H1 (cell line): ENCODE results near the gene PA2G4. TPM values are rescaled to one million over a fixed set of nuclear protein-coding genes. Genes with fewer than 3 reads are reported as not detected.

Experiments used
- CTCF ChIA-PET: fragments of 300-600 bp; sonication (Branson Sonifier 250); formaldehyde crosslinking; loops from one replicate; lab custom pipeline; 2021; ENCODE audit not compliant: partially characterized antibody; lab: Charles Lee
- POLR2A ChIA-PET: fragments of 300-600 bp; sonication (Branson Sonifier 250); formaldehyde crosslinking; loops from one replicate; lab custom pipeline; 2021; ENCODE audit warnings: inconsistent platforms; ENCODE audit not compliant: partially characterized antibody; lab: Charles Lee
- DNase-seq, 2 experiments: peaks; one replicate each; pipeline versions ENCODE4 v3.0.0 to v3.0.0-alpha.2; 2010 to 2022; ENCODE audit warnings: low spot score in 2 of 2, low read depth in 1 of 2, mixed read lengths in 1 of 2
- FAIRE-seq: peaks from 2 replicates; lab custom pipeline; 2011; peaks lifted over from hg19 to GRCh38; lab: Jason Lieb, UNC
- H2AFZ ChIP-seq: 2 replicates; pipeline ENCODE4 v1.8.1; 2012; ENCODE audit warnings: low read length, inconsistent platforms
- H2AK5ac ChIP-seq: 2 replicates; pipeline ENCODE4 v1.6.1; 2013; ENCODE audit warnings: low read depth, low read length
- H2BK120ac ChIP-seq: replicated peaks from 2 replicates; pipeline ENCODE3; 2013; ENCODE audit warnings: low read depth, low read length, inconsistent platforms
- H2BK12ac ChIP-seq: 2 replicates; pipeline ENCODE4 v1.6.1; 2013; ENCODE audit warnings: low read depth, low read length
- H2BK15ac ChIP-seq: 2 replicates; pipeline ENCODE4 v1.6.1; 2013; ENCODE audit warnings: low read length
- H2BK20ac ChIP-seq: 2 replicates; pipeline ENCODE4 v1.6.1; 2013; ENCODE audit warnings: low read length
- H2BK5ac ChIP-seq: 2 replicates; pipeline ENCODE4 v1.6.1; 2013; ENCODE audit warnings: low read depth, low read length
- H3K14ac ChIP-seq: 2 replicates; pipeline ENCODE4 v1.6.1; 2013; ENCODE audit warnings: inconsistent platforms; ENCODE audit not compliant: insufficient read length
- H3K18ac ChIP-seq: 2 replicates; pipeline ENCODE4 v1.6.1; 2013; ENCODE audit warnings: low read length; ENCODE audit errors: extremely low read depth
- H3K23ac ChIP-seq: 2 replicates; pipeline ENCODE4 v1.6.1; 2013; ENCODE audit warnings: inconsistent platforms; ENCODE audit not compliant: insufficient read length
- H3K23me2 ChIP-seq: 2 replicates; pipeline ENCODE4 v1.6.1; 2013; ENCODE audit warnings: low read depth, low read length
- H3K27ac ChIP-seq: 2 replicates; pipeline ENCODE4 v1.6.1; 2011; ENCODE audit warnings: low read depth, low read length, inconsistent platforms
- H3K27me3 ChIP-seq, 4 experiments: replicated peaks in 1 of 4; 1 replicate in 1 of 4; 2 replicates in 3 of 4; pipeline versions ENCODE4 v1.6.1 to v1.8.1; 2011 to 2013; ENCODE audit warnings: low read length in 3 of 4, mild to moderate bottlenecking in 3 of 4, inconsistent platforms in 2 of 4, mixed read lengths in 2 of 4, moderate library complexity in 1 of 4; ENCODE audit not compliant: control insufficient read depth in 3 of 4, insufficient read depth in 3 of 4; ENCODE audit errors: extremely low read depth in 1 of 4
- H3K36me3 ChIP-seq, 4 experiments: 2 replicates each; pipeline versions ENCODE4 v1.6.1 to v1.8.1; 2011 to 2013; ENCODE audit warnings: mild to moderate bottlenecking in 4 of 4, low read length in 3 of 4, moderate library complexity in 2 of 4, control low read depth in 1 of 4, inconsistent platforms in 1 of 4; ENCODE audit not compliant: insufficient read depth in 4 of 4, control insufficient read depth in 2 of 4
- H3K4ac ChIP-seq: replicated peaks from 2 replicates; pipeline ENCODE3; 2013; ENCODE audit warnings: low read length, low read depth, mixed read lengths, inconsistent platforms; ENCODE audit not compliant: insufficient read length
- H3K4me1 ChIP-seq, 4 experiments: replicated peaks in 1 of 4; 1 replicate in 1 of 4; 2 replicates in 3 of 4; pipeline versions ENCODE4 v1.6.1 to v1.8.1; 2011 to 2013; ENCODE audit warnings: low read length in 3 of 4, inconsistent platforms in 2 of 4, mixed read lengths in 1 of 4; ENCODE audit not compliant: insufficient read depth in 4 of 4, control insufficient read depth in 3 of 4
- H3K4me2 ChIP-seq, 2 experiments: 2 replicates each; pipeline versions ENCODE4 v1.6.1 to v1.8.1; 2011 to 2013; ENCODE audit warnings: low read depth in 2 of 2, low read length in 2 of 2, control low read depth in 1 of 2, inconsistent platforms in 1 of 2, mild to moderate bottlenecking in 1 of 2; ENCODE audit not compliant: insufficient read depth in 1 of 2
- H3K4me3 ChIP-seq, 4 experiments: fragments of 200-600, 300-600 bp in 1 of 4; sonication (generic), shearing (Covaris generic), sonication (Bioruptor Twin) in 1 of 4; 2 replicates each; pipeline versions ENCODE4 v1.5.1 to v1.8.1; 2011 to 2016; ENCODE audit warnings: low read length in 4 of 4, low read depth in 3 of 4, control low read depth in 2 of 4, inconsistent platforms in 2 of 4, mild to moderate bottlenecking in 2 of 4, mixed read lengths in 1 of 4, moderate library complexity in 1 of 4; ENCODE audit not compliant: insufficient read depth in 2 of 4; ENCODE audit errors: extremely low read depth in 1 of 4
- H3K56ac ChIP-seq: replicated peaks from 2 replicates; pipeline ENCODE3; 2013; ENCODE audit warnings: low read depth, mild to moderate bottlenecking, mixed read lengths, low read length, inconsistent platforms; ENCODE audit not compliant: insufficient read length
- H3K79me1 ChIP-seq: 2 replicates; pipeline ENCODE4 v1.6.1; 2013; ENCODE audit warnings: low read depth, low read length, control low read depth
- H3K79me2 ChIP-seq, 2 experiments: 2 replicates each; pipeline versions ENCODE4 v1.6.1 to v1.8.1; 2012 to 2013; ENCODE audit warnings: low read length in 2 of 2, mild to moderate bottlenecking in 2 of 2, inconsistent platforms in 1 of 2; ENCODE audit not compliant: insufficient read depth in 2 of 2, control insufficient read depth in 1 of 2
- H3K9ac ChIP-seq, 4 experiments: replicated peaks in 1 of 4; 1 replicate in 1 of 4; 2 replicates in 3 of 4; pipeline versions ENCODE4 v1.6.1 to v1.8.1; 2011 to 2013; ENCODE audit warnings: low read depth in 3 of 4, low read length in 3 of 4, control low read depth in 2 of 4, mild to moderate bottlenecking in 2 of 4, moderate library complexity in 2 of 4, inconsistent platforms in 1 of 4; ENCODE audit errors: extremely low read depth in 1 of 4
- H3K9me3 ChIP-seq, 2 experiments: 2 replicates each; pipeline versions ENCODE4 v1.6.1 to v1.8.1; 2012 to 2013; ENCODE audit warnings: mild to moderate bottlenecking in 2 of 2, moderate library complexity in 2 of 2, control low read depth in 1 of 2, inconsistent platforms in 1 of 2, low read depth in 1 of 2, low read length in 1 of 2, mixed read lengths in 1 of 2; ENCODE audit not compliant: insufficient read depth in 2 of 2
- H4K20me1 ChIP-seq, 2 experiments: replicated peaks in 1 of 2; 2 replicates each; pipeline versions ENCODE3 to v1.8.1; 2011 to 2013; ENCODE audit warnings: inconsistent platforms in 2 of 2, low read length in 2 of 2, mild to moderate bottlenecking in 1 of 2; ENCODE audit not compliant: insufficient read depth in 2 of 2, control insufficient read depth in 1 of 2
- H4K5ac ChIP-seq: 2 replicates; pipeline ENCODE4 v1.6.1; 2013; ENCODE audit warnings: low read length, low read depth, mixed read lengths, inconsistent platforms; ENCODE audit not compliant: insufficient read length
- H4K8ac ChIP-seq: 2 replicates; pipeline ENCODE4 v1.8.0; 2013; ENCODE audit warnings: mild to moderate bottlenecking, moderate library complexity, low read length, inconsistent platforms; ENCODE audit not compliant: insufficient read depth; ENCODE audit errors: extremely low read depth
- H4K91ac ChIP-seq: replicated peaks from 2 replicates; pipeline ENCODE3; 2013; ENCODE audit warnings: low read length, mixed read lengths, inconsistent platforms; ENCODE audit not compliant: insufficient read length
- ATF2 ChIP-seq: IDR thresholded peaks from 2 replicates; pipeline ENCODE4 v1.6.1; 2012; ENCODE audit warnings: low read length, inconsistent platforms
- GABPA ChIP-seq: IDR thresholded peaks from 2 replicates; pipeline ENCODE4 v1.6.1; 2011; ENCODE audit warnings: mild to moderate bottlenecking, low read length, moderate library complexity, borderline replicate concordance; ENCODE audit not compliant: insufficient read depth
- JUND ChIP-seq: IDR thresholded peaks from 2 replicates; pipeline ENCODE4 v1.6.1; 2011; ENCODE audit warnings: mild to moderate bottlenecking, improper control_type of control experiment, low read length
- KDM4A ChIP-seq: IDR thresholded peaks from one replicate; pipeline ENCODE4 v1.7.1; 2012; ENCODE audit warnings: low read depth, mild to moderate bottlenecking, moderate library complexity, low read length, inconsistent platforms; ENCODE audit not compliant: severe bottlenecking
- NANOG ChIP-seq: IDR thresholded peaks from 2 replicates; pipeline ENCODE4 v1.6.1; 2011; ENCODE audit warnings: low read length, low read depth, mild to moderate bottlenecking, inconsistent platforms; ENCODE audit not compliant: insufficient read depth, poor library complexity, severe bottlenecking
- POU5F1 ChIP-seq: IDR thresholded peaks from 2 replicates; pipeline ENCODE4 v1.6.1; 2011; ENCODE audit warnings: low read depth, mild to moderate bottlenecking, low read length, moderate library complexity
- RBBP5 ChIP-seq: IDR thresholded peaks from 2 replicates; pipeline ENCODE4 v1.7.1; 2012; ENCODE audit warnings: low read depth, mild to moderate bottlenecking, inconsistent platforms, low read length, moderate library complexity, borderline replicate concordance
- SAP30 ChIP-seq: fragments of 300-600 bp; sonication (generic); IDR thresholded peaks from 2 replicates; pipeline ENCODE4 v1.7.1; 2012; ENCODE audit warnings: low read length, moderate library complexity, mild to moderate bottlenecking, inconsistent platforms; ENCODE audit not compliant: insufficient read depth, insufficient replicate concordance
- WGBS, 2 experiments: shearing (Covaris generic) in 1 of 2; methylation state at CpG; one replicate each; pipeline versions ENCODE4 v1.1.6 to v1.1.7; 2013 to 2015; ENCODE audit warnings: low lambda C conversion rate in 2 of 2, mixed read lengths in 2 of 2, inconsistent platforms in 1 of 2, low coverage in 1 of 2, missing lambda C conversion rate in 1 of 2; ENCODE audit not compliant: insufficient replicate concordance in 2 of 2, insufficient coverage in 1 of 2, insufficient read length in 1 of 2; ENCODE audit errors: extremely low coverage in 1 of 2, missing lambda C conversion rate in 1 of 2; 5-methylcytosine and 5-hydroxymethylcytosine counted together
- polyA plus RNA-seq, 7 experiments: library from polyadenylated mRNA; depleted of rRNA in 3 of 7; stranded (reverse) in 5 of 7; unstranded in 2 of 7; fragments of >200 nt in 5 of 7; fragments of 200-250 nt in 2 of 7; gene quantifications; 1 replicate in 5 of 7; 2 replicates in 1 of 7; 4 replicates in 1 of 7; pipeline versions ENCODE4 v1.2.1 to v1.2.3, GENCODE V29; 2011 to 2013; ENCODE audit warnings: missing spikeins in 2 of 7, mixed read lengths in 2 of 7
- total RNA-seq: library from RNA; stranded (reverse); fragmentation: NEBNext Ultra II Directional; extraction: Animal tissue kit (Norgen Biotek cat#: 25700); gene quantifications from 2 replicates; pipeline ENCODE4 v1.2.1, GENCODE V29; 2021

Gene PA2G4
- total and polyA plus RNA-seq, 2 of the 8 experiments (the other 6 are each of a cell fraction or from before 2014, with no cell fraction given) = 159 to 242 TPM

GRCh38 chr12:56152756-56153677 is 48.7 kb downstream of the PA2G4 start:
- H2AFZ ChIP-seq = no peak overlapping the region
- TF ChIP-seq SAP30 (no peak), POU5F1 (no peak), NANOG (no peak), JUND (no peak), RBBP5 (no peak), ATF2 (no peak), KDM4A (no peak), GABPA (no peak)

More at GRCh38 chr12:56152756-56153677, 48.7 kb downstream of the PA2G4 start:
- no peak for FAIRE-seq
- peaks cover 6 to 14% (median 9%) of the 10 kb centered on the region in 4 experiments; a peak in 6 of 7 replicates for H3K4me1 ChIP-seq
- H3K4me2 ChIP-seq = peak overlapping the region; percentile 67 to 70
- peak overlapping the region; percentile 46; the same call in 1 of the 2 replicates for H4K8ac ChIP-seq
- H2BK15ac ChIP-seq = no peak overlapping the region
- 23% methylated on average over 8 of the region's 8 CpGs; no CpG with 5 or more reads in 1 of the 2 experiments for WGBS, 2 experiments
- peaks cover 0 to 6% of the 10 kb centered on the region in 2 experiments; a peak in 1 of 4 replicates for H3K79me2 ChIP-seq
- H2BK20ac ChIP-seq = no peak overlapping the region
- H3K36me3 ChIP-seq = peaks cover 3 to 13% (median 4%) of the 10 kb centered on the region in 4 experiments; a peak in 6 of 8 replicates
- H3K9me3 ChIP-seq = no peaks in the 10 kb centered on the region
- H3K4ac ChIP-seq = no peak overlapping the region
- no peaks in the 10 kb centered on the region for H4K20me1 ChIP-seq
- peaks cover 10% of the 10 kb centered on the region for H3K23me2 ChIP-seq
- H2BK5ac ChIP-seq = no peak overlapping the region
- H3K27ac ChIP-seq = no peak overlapping the region
- H2AK5ac ChIP-seq = no peak overlapping the region
- no peak for DNase-seq
- 0 out of 2 replicates have a peak, but pooled peaks cover 2% of the 10 kb centered on the region for H3K79me1 ChIP-seq
- H4K91ac ChIP-seq = peak overlapping the region; percentile 69
- H2BK120ac ChIP-seq = no peak overlapping the region
- H3K27me3 ChIP-seq = no peaks in the 10 kb centered on the region; a peak in 1 of 7 replicates
- peak overlapping the region; percentile 26 for H4K5ac ChIP-seq
- no peak overlapping the region for H3K14ac ChIP-seq
- H3K23ac ChIP-seq = no peak overlapping the region
- H3K56ac ChIP-seq = no peak overlapping the region
- ChIA-PET CTCF (interaction anchor here (1.7 kb wide), 1 partner anchor 8 kb away, joined by 4 read pairs; no protein-coding TSS in a partner anchor), POLR2A (interaction anchor here (1.4 to 15.6 kb wide), 6 partner anchors 10 to 108 kb away, joined by 3 to 656 read pairs (median 29); partner anchors contain the start of genes RNF41, RPL41, SMARCC2 and ZC3H10)
- peak overlapping the region; percentile 15; the same call in 1 of the 2 replicates for H3K18ac ChIP-seq
- H2BK12ac ChIP-seq = no peak overlapping the region
- peak overlapping the region; percentile 46 to 75 (median 58) for H3K9ac ChIP-seq
- peak overlapping the region; percentile 66 to 84 (median 82) for H3K4me3 ChIP-seq
